ENCODE results near the gene GMCL2.

GMCL2 gene

DNA sequence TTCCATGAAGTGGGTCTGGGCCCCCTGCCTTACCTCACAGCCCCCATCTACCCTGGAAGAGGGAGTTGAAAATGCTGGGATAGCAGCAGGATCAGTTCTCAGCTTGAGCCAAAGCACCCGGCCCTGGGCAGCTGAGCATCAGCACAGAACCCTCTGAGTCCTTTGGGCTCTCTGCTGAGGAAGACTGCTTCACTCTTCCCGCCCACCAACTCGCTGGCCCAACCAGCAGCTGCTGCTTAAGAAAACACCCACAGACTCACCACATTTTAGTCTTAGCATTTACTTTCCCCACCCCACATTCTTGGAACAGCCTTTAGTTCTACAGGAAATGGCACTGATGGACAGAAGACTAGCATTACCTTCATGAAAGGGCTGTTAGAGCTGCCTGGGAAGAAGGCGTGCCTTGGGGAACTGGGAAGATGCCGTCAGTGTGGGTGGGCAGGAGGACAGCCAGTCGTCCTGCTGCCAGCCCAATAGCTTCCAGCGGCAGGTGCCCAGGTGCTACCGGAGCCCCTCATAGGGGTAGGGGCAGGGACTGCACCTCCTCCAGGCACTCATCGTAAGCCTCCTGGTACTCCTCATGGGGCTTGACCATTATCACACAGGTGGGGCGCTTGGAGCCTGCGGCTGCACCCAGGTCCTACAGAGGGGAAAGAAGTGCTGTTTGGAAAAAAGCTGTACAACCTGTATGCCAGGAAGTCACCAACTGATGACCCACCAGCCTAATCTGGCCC, 37.8 kb downstream of the GMCL2 start:
- H3K27me3 ChIP-seq = no peaks in the 10 kb centered on the region
- H3K4me1 ChIP-seq (ENCODE audit: control insufficient read depth in 1 of 2, insufficient read depth in 1 of 2, low read depth in 1 of 2, low read length in 1 of 2) = peaks cover 11 to 14% of the 10 kb centered on the region in 2 experiments
- no peak overlapping the region for H3K27ac ChIP-seq
- no peak for TF ChIP-seq CTCF (IDR thresholded peaks at IDR 0.05)
- no peak overlapping the region for H3K4me3 ChIP-seq (ENCODE audit: low read depth in 1 of 2, low read length in 1 of 2)
- H3K36me3 ChIP-seq = peaks cover 63% of the 10 kb centered on the region
- no peaks in the 10 kb centered on the region for H3K9me3 ChIP-seq

DNA sequence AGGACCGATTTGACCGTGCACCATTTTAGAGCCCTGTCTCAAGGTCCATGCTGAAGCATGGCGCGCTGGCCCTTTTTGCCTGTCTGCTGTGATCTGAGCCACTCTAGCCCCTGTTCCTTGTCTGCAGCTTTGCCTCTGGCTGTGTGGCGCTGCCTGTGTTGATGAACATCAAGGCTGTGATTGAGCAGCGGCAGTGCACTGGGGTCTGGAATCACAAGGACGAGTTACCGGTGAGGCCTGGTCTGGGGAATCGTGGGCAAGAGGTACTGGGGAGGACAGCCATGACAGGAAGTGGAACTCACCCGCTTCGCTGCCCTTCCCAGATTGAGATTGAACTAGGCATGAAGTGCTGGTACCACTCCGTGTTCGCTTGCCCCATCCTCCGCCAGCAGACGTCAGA, 39.8 kb downstream of the GMCL2 start:
- peaks cover 83% of the 10 kb centered on the region for H3K36me3 ChIP-seq
- TF ChIP-seq CTCF (IDR thresholded peaks at IDR 0.05) = no peak
- no peaks in the 10 kb centered on the region for H3K27me3 ChIP-seq
- no peak overlapping the region for H3K4me3 ChIP-seq (ENCODE audit: low read depth in 1 of 2, low read length in 1 of 2)
- H3K4me1 ChIP-seq (ENCODE audit: control insufficient read depth in 1 of 2, insufficient read depth in 1 of 2, low read depth in 1 of 2, low read length in 1 of 2) = no peaks in the 10 kb centered on the region
- H3K9me3 ChIP-seq = no peaks in the 10 kb centered on the region
- H3K27ac ChIP-seq = no peak overlapping the region

GRCh38 chr5:178145965-178146820, 41.0 kb downstream of the GMCL2 start:
- H3K4me1 ChIP-seq (ENCODE audit: control insufficient read depth in 1 of 2, insufficient read depth in 1 of 2, low read depth in 1 of 2, low read length in 1 of 2) = no peaks in the 10 kb centered on the region
- H3K4me3 ChIP-seq (ENCODE audit: low read depth in 1 of 2, low read length in 1 of 2) = no peak overlapping the region
- no peak for TF ChIP-seq CTCF (IDR thresholded peaks at IDR 0.05)
- H3K36me3 ChIP-seq = peaks cover 94% of the 10 kb centered on the region
- H3K27me3 ChIP-seq = no peaks in the 10 kb centered on the region
- no peak overlapping the region for H3K27ac ChIP-seq
- H3K9me3 ChIP-seq = no peaks in the 10 kb centered on the region

GRCh38 chr5:178143901-178144300, 43.3 kb downstream of the GMCL2 start:
- Histone ChIP-seq H3K36me3 (peaks cover 93% of the 10 kb centered on the region), H3K27me3 (no peaks in the 10 kb centered on the region), H3K4me1 (ENCODE audit: control insufficient read depth in 1 of 2, insufficient read depth in 1 of 2, low read depth in 1 of 2, low read length in 1 of 2) (no peaks in the 10 kb centered on the region), H3K27ac (no peak overlapping the region), H3K9me3 (no peaks in the 10 kb centered on the region), H3K4me3 (ENCODE audit: low read depth in 1 of 2, low read length in 1 of 2) (no peak overlapping the region)
- TF ChIP-seq CTCF (IDR thresholded peaks at IDR 0.05) = no peak

- no peaks in the 10 kb centered on the region for H3K4me1 ChIP-seq (ENCODE audit: control insufficient read depth in 1 of 2, insufficient read depth in 1 of 2, low read depth in 1 of 2, low read length in 1 of 2)
- no peaks in the 10 kb centered on the region for H3K9me3 ChIP-seq
- H3K27ac ChIP-seq = no peak overlapping the region
- no peaks in the 10 kb centered on the region for H3K27me3 ChIP-seq
- TF ChIP-seq CTCF (IDR thresholded peaks at IDR 0.05) = no peak
- H3K36me3 ChIP-seq = peaks cover 93% of the 10 kb centered on the region
- no peak overlapping the region for H3K4me3 ChIP-seq (ENCODE audit: low read depth in 1 of 2, low read length in 1 of 2)
Observed at GRCh38 chr5:178143246-178143645, 43.9 kb downstream of the GMCL2 start.
